ENCODE measurements around the gene CBFA2T3.

GRCh38 chr16:88868974-88869672 is 107.9 kb downstream of the CBFA2T3 start:
- TF ChIP-seq EP300 (IDR thresholded peaks at IDR 0.05) (no peak), CTCF (IDR thresholded peaks at IDR 0.05) (no peak), POLR2A (IDR thresholded peaks at IDR 0.05) (no peak)
